GM13976 (cell line): ENCODE measurements around the gene HOXB9.

Source experiments
- DNase-seq: peaks from one replicate; pipeline ENCODE4 v3.0.0; 2012; ENCODE audit warnings: low spot score
- in situ Hi-C: fragments of 300-500 bp; cut with MboI; formaldehyde crosslinking; loops from one replicate; pipeline ENCODE4 v1.12.0; 2022; ENCODE audit warnings: low sequenced_read_pairs, mixed read lengths, inconsistent platforms; ENCODE audit not compliant: unreplicated experiment
- TF ChIP-seq, protein P1 (sequence below): IDR thresholded peaks from 2 replicates; pipeline ENCODE4 v1.5.1; 2012; ENCODE audit warnings: borderline replicate concordance, mild to moderate bottlenecking; ENCODE audit not compliant: insufficient read depth; ENCODE audit errors: extremely low read depth, missing control alignments, control extremely low read depth

The HOXB9 gene

GRCh38 chr17:48609033-48609432, 17.1 kb downstream of the HOXB9 start:
- DNase-seq, result no peak
- TF ChIP-seq, protein P1, sequence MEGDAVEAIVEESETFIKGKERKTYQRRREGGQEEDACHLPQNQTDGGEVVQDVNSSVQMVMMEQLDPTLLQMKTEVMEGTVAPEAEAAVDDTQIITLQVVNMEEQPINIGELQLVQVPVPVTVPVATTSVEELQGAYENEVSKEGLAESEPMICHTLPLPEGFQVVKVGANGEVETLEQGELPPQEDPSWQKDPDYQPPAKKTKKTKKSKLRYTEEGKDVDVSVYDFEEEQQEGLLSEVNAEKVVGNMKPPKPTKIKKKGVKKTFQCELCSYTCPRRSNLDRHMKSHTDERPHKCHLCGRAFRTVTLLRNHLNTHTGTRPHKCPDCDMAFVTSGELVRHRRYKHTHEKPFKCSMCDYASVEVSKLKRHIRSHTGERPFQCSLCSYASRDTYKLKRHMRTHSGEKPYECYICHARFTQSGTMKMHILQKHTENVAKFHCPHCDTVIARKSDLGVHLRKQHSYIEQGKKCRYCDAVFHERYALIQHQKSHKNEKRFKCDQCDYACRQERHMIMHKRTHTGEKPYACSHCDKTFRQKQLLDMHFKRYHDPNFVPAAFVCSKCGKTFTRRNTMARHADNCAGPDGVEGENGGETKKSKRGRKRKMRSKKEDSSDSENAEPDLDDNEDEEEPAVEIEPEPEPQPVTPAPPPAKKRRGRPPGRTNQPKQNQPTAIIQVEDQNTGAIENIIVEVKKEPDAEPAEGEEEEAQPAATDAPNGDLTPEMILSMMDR, result no peak
- in situ Hi-C loops, result no loop called here

DNA sequence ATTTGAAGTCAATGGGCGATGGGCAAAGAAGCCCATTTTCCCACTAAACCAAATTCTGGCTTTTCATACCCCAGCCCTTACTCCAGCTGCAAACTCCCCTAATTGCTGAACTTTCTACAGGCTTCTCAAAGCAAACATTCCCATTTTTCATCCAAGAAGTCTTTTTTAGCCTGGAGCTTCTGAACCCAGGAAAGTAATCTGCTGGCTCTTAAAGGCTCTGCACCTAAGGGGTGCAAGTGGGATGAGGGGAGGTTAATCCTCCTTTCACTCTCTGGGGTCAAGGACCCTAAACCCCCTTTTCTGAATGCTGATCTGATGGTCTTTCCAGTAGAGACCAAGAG, 17.7 kb downstream of the HOXB9 start:
- DNase-seq, result no peak
- TF ChIP-seq, protein P1, result no peak
- in situ Hi-C loops, result no loop called here

- no peak for DNase-seq
- in situ Hi-C loops, result no loop called here
- TF ChIP-seq, protein P1, result no peak
Measured at GRCh38 chr17:48606892-48607614, 19.1 kb downstream of the HOXB9 start.

DNA sequence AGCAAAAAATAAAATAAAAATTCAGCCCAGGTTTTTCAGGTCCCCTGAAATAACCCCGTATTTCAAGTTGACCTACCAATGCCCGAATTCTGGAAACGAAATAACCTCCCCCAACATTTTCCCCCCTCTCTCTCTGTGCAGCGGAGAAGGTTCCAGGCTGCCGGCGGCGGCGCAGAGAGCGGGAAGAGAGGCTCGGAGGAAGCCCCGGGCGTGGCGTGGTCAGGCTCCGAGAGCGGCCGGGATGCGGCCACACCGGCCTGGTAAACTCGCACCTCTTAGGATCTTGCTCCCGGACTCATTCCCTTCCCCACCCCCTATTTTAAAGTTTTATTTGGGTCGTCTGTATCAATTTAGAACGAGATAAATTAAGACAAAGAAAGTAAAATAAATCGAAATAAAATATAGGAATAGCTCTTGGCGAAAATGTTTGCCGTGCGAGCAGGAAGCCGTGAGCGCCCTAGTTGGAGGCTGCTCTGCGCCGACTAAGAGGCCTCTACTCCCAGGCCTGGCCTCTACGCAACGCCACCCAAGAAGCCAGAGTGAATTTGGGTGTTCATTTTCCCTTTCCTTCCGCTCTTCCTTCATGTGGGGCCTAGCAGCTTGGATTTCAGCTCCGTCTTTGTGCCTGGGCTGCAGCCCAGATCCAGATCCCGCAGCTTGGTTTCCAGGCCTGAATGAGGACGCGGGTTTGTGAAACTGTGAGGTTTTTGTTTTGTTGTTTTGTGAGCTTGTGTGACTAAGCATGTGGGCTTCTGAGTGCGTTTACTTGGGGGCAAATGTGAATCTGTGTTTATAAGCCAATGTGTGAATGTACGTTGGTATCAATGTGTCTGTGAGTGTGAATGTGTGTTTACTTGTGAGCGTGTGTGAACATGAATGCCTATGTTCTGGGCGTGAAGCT, 19.9 kb downstream of the HOXB9 start:
- in situ Hi-C loops, result no loop called here
- DNase-seq, result no peak
- TF ChIP-seq, protein P1, result no peak

- DNase-seq, result no peak
- in situ Hi-C loops, result no loop called here
- TF ChIP-seq, protein P1, result no peak
Measured at GRCh38 chr17:48605409-48605919, 20.7 kb downstream of the HOXB9 start.

GRCh38 chr17:48604770-48605329, 21.3 kb downstream of the HOXB9 start, which contains the start of gene HOXB6:
Gene HOXB6, minus strand, starts transcription at chr17:48604986. Its CDS starts 6,836 bp downstream, at chr17:48598150.
- no peak for DNase-seq
- TF ChIP-seq, protein P1, result no peak
- in situ Hi-C loops, result no loop called here
